NT2/D1 (cell line): ENCODE results near the gene RHBDL2.

Source experiments
- DNase-seq: peaks from one replicate; pipeline ENCODE4 v3.0.0-alpha.2; 2011; ENCODE audit warnings: low read depth, low spot score
- H3K27me3 ChIP-seq: 2 replicates; pipeline ENCODE4 v1.6.0; 2011; ENCODE audit warnings: mild to moderate bottlenecking; ENCODE audit not compliant: insufficient read length, insufficient read depth
- H3K36me3 ChIP-seq: 2 replicates; pipeline ENCODE4 v1.6.1; 2011; ENCODE audit warnings: mild to moderate bottlenecking, low read length, mixed read lengths; ENCODE audit not compliant: insufficient read depth, insufficient read length
- H3K4me1 ChIP-seq: 2 replicates; pipeline ENCODE4 v1.5.1; 2011; ENCODE audit not compliant: insufficient read depth, insufficient read length
- H3K4me3 ChIP-seq: 2 replicates; pipeline ENCODE4 v1.5.1; 2011; ENCODE audit warnings: low read depth; ENCODE audit not compliant: insufficient read length
- H3K9ac ChIP-seq: 2 replicates; pipeline ENCODE4 v1.6.0; 2011; ENCODE audit warnings: low read depth; ENCODE audit not compliant: insufficient read length
- H3K9me3 ChIP-seq: 2 replicates; pipeline ENCODE4 v1.5.1; 2011; ENCODE audit warnings: mild to moderate bottlenecking, low read length; ENCODE audit not compliant: insufficient read depth
- SUZ12 ChIP-seq: IDR thresholded peaks from 2 replicates; pipeline ENCODE4 v1.6.1; 2011; ENCODE audit not compliant: insufficient read length, insufficient read depth; ENCODE audit errors: extremely low read depth
- YY1 ChIP-seq: IDR thresholded peaks from 2 replicates; pipeline ENCODE4 v1.6.1; 2011; ENCODE audit not compliant: insufficient read length, insufficient read depth
- ZNF274 ChIP-seq: IDR thresholded peaks from 2 replicates; pipeline ENCODE4 v1.6.1; 2011; ENCODE audit warnings: mild to moderate bottlenecking, low read depth, low read length

Gene RHBDL2

GRCh38 chr1:38944547-38944946 is 2.9 kb upstream of the RHBDL2 start:
- TF ChIP-seq YY1 (no peak), SUZ12 (no peak), ZNF274 (no peak)
- H3K9ac ChIP-seq: no peak overlapping the region
- peaks cover 12% of the 10 kb centered on the region; the same call in 1 of the 2 replicates for H3K9me3 ChIP-seq
- no peaks in the 10 kb centered on the region for H3K36me3 ChIP-seq
- peaks cover 7% of the 10 kb centered on the region for H3K4me1 ChIP-seq
- no peaks in the 10 kb centered on the region for H3K27me3 ChIP-seq
- H3K4me3 ChIP-seq: no peak overlapping the region
- DNase-seq: no peak

GRCh38 chr1:38942664-38943428 is 1.2 kb upstream of the RHBDL2 start:
- no peak overlapping the region for H3K9ac ChIP-seq
- DNase-seq: no peak
- peaks cover 7% of the 10 kb centered on the region for H3K4me1 ChIP-seq
- peaks cover 11% of the 10 kb centered on the region; the same call in 1 of the 2 replicates for H3K9me3 ChIP-seq
- TF ChIP-seq ZNF274: no peak
- TF ChIP-seq SUZ12: no peak
- no peak for TF ChIP-seq YY1
- no peaks in the 10 kb centered on the region for H3K36me3 ChIP-seq
- H3K4me3 ChIP-seq: no peak overlapping the region
- no peaks in the 10 kb centered on the region for H3K27me3 ChIP-seq

GRCh38 chr1:38941093-38941492 is 537 bp downstream of the RHBDL2 start:
- no peak overlapping the region for H3K4me3 ChIP-seq
- no peak overlapping the region for H3K9ac ChIP-seq
- no peaks in the 10 kb centered on the region for H3K9me3 ChIP-seq
- peaks cover 5% of the 10 kb centered on the region for H3K4me1 ChIP-seq
- DNase-seq: no peak
- H3K27me3 ChIP-seq: no peaks in the 10 kb centered on the region
- TF ChIP-seq SUZ12: no peak
- no peak for TF ChIP-seq ZNF274
- TF ChIP-seq YY1: no peak
- no peaks in the 10 kb centered on the region for H3K36me3 ChIP-seq

- TF ChIP-seq ZNF274 (no peak), SUZ12 (no peak), YY1 (no peak)
- peaks cover 5% of the 10 kb centered on the region for H3K4me1 ChIP-seq
Measured at GRCh38 chr1:38940339-38941047, 1.1 kb downstream of the RHBDL2 start.

GRCh38 chr1:38938722-38939260 is 2.8 kb downstream of the RHBDL2 start:
- H3K4me3 ChIP-seq: no peak overlapping the region
- H3K9me3 ChIP-seq: no peaks in the 10 kb centered on the region
- H3K36me3 ChIP-seq: no peaks in the 10 kb centered on the region
- peaks cover 5% of the 10 kb centered on the region for H3K4me1 ChIP-seq
- TF ChIP-seq SUZ12 (no peak), YY1 (no peak), ZNF274 (no peak)
- no peak for DNase-seq
- no peak overlapping the region for H3K9ac ChIP-seq
- no peaks in the 10 kb centered on the region for H3K27me3 ChIP-seq

More at GRCh38 chr1:38940339-38941047, 1.1 kb downstream of the RHBDL2 start:
- no peak for DNase-seq
- no peaks in the 10 kb centered on the region for H3K27me3 ChIP-seq
- no peak overlapping the region for H3K9ac ChIP-seq
- H3K36me3 ChIP-seq: no peaks in the 10 kb centered on the region
- H3K4me3 ChIP-seq: no peak overlapping the region
- H3K9me3 ChIP-seq: no peaks in the 10 kb centered on the region

- TF ChIP-seq ZNF274 (no peak), YY1 (no peak)
- no peak for DNase-seq
- Histone ChIP-seq H3K4me3 (no peak overlapping the region), H3K9ac (no peak overlapping the region), H3K4me1 (no peaks in the 10 kb centered on the region), H3K27me3 (no peaks in the 10 kb centered on the region), H3K36me3 (no peaks in the 10 kb centered on the region), H3K9me3 (no peaks in the 10 kb centered on the region)
Measured at GRCh38 chr1:38932571-38932970, 9.1 kb downstream of the RHBDL2 start.

- no peak for TF ChIP-seq YY1
- TF ChIP-seq ZNF274: no peak
- TF ChIP-seq SUZ12: no peak
- H3K9ac ChIP-seq: no peak overlapping the region
- H3K9me3 ChIP-seq: no peaks in the 10 kb centered on the region
- H3K4me1 ChIP-seq: peaks cover 3% of the 10 kb centered on the region
- DNase-seq: no peak
- H3K27me3 ChIP-seq: no peaks in the 10 kb centered on the region
- no peak overlapping the region for H3K4me3 ChIP-seq
- H3K36me3 ChIP-seq: no peaks in the 10 kb centered on the region
Measured at GRCh38 chr1:38929476-38929875, 12.2 kb downstream of the RHBDL2 start.
